Daoy (cell line): ENCODE results near the gene ZNF831. TPM values are rescaled to one million over a fixed set of nuclear protein-coding genes. Genes with fewer than 3 reads are reported as not detected.

Source experiments
- DNase-seq: peaks from one replicate; pipeline ENCODE4 v3.0.0-alpha.2; 2015; ENCODE audit warnings: low read depth
- total RNA-seq: library from RNA; depleted of rRNA; stranded (reverse); fragments of >200 nt; shearing (Covaris generic); gene quantifications from 2 replicates; pipeline ENCODE4 v1.2.3, GENCODE V29; 2014

ZNF831 gene
- total RNA-seq, 1 experiment from 2014 or later, result not detected

DNA sequence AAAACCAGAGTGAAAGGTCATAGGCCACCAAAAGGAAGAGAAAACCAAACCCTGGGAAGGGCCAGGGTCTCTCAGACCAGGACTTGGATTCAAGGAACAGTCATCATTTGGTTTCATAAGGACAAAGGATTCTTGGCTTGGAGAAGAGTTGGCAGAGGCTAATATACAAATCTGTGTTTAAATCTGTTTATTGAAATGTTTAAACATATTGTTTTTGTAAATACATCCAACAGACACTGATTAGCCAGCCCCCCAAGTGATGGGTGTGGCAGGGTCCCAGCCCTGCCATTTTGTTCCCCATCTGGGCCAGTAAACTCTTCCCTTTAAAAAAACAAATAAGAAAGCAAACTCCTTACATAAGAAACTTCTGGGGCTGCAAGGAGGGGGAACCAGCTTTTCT, 6.1 kb upstream of the ZNF831 start:
- no peak for DNase-seq

DNA sequence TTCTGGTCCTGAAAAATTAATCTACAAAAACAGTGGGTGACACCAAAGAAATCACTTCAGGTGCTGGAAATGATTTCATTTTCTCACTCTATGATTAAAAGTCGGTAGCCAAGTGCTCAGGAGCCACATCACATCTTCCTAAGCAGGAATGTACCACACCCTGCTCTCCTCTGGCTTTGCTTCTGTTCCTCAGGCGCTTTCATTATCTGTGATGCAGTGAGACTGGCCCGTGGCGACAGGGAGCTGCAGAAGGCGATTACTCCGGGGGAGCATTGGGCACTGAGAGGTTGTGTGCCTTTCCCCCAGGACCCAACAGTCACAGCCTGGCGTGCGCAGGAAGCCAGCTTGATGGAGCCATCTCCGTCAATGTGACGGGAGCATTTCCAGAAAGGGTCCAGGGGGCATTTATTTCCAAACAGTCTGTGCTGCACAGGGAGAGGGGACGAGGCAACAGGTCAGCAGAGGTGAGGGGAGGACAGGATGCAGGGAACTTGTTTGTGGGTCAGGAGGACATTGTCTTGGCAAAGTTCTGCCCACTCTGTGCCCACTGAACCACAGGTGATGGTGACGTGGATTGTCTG, 5.6 kb upstream of the ZNF831 start:
- DNase-seq, result no peak

DNA sequence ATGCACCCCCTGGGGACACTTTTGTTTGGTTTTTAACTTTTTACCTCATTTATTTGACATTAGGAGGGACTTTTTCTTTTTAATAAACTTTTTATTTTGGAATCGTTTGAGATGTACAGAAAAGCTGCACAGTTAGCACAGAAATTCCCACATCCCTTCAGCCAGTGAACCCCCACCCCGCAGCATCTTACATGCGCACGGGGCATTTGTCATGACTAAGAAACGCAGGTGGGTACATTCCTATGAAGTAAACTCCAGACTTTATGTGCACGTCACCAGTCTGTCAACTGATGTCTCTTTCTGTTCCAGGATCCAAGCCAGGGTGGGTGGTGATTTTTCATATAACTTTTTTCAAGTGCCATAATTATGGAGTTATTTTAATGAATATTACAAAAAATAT, 4.9 kb upstream of the ZNF831 start:
- DNase-seq, result no peak

DNA sequence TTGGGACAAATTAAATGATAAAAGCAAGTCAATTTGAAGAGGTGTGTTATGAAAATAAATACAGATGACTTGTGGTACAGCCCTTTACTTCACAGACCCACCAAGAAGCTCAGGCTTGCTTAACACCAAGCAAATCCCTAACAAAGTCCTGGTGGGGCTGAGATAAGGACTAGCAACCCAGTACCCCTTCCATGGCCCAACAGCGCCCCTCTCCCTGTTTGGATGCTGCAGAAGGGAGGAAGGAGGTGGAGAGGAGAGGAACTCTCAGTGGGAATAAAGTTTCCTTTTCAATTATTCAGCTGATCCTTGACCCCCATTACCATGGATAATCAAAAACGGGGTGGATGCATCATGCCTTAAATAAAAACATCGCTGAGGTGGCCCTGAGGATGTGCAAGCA, 4.5 kb upstream of the ZNF831 start:
- no peak for DNase-seq

DNA sequence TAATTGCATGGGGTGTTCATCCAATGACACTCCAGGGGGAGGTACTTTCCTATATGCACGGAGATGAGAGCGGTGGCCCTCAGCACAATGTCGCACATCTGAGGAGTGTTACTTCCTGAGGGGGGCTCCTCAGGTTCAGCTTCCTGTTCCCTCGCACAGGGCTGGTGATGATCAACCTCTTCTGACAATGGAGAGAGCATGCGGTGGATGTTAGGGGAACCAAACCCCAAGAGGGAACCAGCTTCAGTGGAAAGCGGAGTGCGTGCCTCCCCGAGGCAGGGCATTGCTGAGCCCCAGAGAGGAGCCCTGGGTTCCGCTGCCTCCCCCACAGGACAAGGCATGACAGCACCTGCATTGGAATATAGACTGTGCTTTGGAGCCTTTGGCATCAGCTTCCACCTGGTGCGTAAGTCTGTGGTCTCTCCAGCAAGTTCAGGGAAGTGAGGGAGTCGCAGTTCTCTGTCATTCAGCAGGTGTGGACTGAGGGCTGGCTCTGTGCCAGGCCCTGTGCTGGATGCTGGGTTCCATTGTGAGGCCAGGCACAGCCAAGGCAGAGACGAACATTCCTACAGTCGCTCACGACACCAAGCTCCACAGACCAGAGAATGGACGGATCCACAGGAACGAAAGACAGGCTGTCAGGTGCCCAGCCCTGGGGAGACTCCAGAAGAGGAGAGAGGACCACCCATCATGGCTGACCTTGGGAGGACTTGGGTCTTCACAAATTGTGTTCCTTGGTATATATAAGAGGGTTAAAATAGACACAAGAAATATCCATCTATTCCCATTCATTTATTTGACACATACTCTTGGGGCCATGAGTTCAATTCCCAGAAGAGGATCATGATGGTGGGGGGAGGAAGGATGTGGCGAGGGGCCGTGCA, 3.9 kb upstream of the ZNF831 start:
- no peak for DNase-seq

DNA sequence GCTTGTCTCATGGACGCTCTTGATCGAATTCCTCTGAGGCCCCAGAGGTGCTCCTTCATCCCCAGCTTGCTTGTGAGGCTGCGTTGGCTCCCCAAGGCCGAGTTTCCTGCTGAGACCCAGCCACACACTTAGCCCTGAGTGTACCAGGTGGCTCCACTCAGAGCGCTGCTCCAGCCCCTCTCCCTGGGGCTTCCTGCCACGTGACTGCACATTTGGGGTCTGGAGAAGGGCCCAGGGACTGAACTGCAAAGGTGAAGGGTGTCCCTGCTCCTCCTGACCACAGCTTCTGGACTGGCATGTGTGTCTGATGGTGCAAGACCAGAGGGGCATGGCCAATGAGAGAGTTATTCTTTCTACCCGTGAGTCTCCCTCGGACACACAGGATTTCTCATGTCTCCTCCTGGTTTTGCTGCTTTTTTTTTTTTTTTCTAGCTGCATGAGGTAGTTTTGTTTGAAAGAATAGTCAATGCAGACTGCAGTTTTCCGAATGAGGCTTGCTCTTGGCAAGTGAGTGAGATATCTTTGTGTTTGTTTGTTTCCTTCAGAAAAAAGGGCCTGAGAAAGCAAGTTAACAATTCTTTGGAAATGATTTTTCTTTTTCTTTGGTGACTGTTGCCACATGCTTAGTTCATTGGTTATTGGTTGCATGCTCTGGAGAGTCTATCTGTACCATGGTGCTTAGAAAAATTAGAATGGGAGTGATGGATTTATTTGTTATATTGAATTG, 3.1 kb upstream of the ZNF831 start:
- DNase-seq, result no peak

DNA sequence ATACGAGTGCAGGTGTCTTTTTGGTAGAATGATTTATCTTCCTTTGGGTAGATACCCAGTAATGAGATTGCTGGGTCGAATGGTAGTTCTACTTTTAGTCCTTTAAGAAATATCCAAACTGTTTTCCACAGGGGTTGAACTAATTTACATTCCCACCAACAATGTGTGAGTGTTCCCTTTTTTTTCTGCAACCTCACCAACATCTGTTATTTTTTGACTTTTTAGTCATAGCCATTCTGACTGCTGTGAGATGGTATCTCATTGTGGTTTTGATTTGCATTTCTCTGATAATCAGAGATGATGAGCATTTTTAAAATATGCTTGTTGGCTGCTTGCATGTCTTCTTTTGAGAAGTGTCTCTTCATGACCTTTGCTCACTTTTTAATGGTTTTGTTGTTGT, 1.9 kb upstream of the ZNF831 start:
- no peak for DNase-seq

DNA sequence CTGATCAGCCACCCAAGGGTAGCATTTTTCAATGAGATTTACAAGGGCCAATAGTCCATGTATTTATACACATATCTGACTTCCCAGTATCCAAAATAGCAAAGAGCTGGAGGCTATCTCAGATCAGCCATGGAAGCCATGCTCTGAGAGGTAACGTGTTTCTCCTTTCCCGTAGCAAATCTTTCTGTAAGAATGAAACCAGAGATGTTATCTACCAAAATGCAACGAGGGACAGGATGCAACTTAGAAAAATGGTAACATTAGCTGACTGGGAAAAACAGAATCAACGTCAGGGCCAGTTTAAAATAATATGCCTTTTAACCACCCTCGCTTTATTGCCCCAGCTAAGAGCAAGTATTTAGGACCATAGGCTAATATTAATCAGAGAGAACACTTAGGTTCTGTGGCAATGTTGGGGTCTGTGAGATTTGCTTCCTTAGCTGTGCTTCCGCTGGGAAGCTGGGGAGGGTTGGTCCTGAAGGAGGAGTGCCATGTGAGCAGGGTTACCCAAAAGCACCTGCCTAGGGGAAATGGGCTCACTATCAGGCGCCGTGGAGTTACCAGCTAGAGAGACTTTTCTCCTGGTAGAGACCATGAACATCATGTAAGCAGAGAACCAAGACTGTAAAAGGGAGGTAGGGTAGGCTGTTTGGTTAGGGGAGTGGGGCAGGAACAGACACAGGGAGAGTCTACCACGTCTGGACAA, 1.2 kb downstream of the ZNF831 start:
- no peak for DNase-seq

DNA sequence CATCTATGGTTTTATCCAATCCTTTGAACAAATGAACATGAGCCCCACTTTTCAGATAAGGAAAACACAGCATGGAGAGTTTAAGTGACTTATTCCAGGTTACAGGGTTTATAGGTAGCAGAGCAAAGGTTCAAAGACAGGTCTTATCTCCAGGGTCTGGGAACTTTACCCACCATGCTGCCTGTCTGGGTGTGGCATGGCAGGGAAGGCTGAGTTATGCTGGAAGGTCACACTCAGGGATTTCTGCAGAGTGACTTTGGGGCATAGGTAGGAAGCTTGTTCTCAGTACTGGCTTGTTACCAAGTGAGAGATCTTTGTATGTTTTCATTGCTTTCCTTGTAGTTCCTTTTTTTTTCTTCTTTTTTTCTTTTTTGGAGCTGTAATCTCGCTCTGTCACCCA, 1.8 kb downstream of the ZNF831 start:
- DNase-seq, result no peak

DNA sequence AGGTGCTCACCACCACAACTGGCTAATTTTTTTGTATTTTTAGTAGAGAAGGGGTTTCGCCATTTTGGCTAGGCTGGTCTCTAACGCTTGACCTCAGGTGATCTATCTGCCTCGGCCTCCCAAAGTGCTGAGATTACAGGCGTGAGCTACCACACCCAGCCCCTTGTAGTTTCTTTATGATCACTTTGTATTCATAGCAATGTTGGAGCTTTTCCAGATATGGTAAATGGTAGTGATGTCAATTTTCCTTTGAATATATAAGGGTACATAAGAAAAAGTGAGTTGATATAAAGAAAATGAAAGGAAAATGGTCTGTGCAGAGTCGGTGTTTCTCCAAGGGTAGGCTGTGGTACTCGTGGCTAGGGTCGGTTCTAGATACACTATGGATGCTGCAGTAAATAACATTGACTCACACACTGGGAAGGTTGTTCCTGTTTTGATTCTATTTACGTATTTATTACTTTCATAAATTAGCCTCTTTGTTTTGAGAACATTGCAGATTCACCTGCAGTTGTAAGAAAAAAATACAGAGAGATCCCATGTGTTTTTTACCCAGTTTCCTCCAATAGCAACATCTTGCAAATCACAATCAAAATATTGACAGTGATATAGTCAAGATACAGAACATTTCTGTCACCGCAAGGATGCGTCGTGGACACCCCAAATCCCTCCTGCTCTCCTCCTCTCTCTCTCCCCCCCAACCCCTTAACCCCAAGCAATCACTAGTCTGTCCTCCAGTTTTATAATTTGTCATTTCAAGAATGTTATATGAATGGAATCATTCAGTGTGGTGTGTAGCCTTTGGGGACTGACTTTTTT, 2.5 kb downstream of the ZNF831 start:
- DNase-seq, result no peak

DNA sequence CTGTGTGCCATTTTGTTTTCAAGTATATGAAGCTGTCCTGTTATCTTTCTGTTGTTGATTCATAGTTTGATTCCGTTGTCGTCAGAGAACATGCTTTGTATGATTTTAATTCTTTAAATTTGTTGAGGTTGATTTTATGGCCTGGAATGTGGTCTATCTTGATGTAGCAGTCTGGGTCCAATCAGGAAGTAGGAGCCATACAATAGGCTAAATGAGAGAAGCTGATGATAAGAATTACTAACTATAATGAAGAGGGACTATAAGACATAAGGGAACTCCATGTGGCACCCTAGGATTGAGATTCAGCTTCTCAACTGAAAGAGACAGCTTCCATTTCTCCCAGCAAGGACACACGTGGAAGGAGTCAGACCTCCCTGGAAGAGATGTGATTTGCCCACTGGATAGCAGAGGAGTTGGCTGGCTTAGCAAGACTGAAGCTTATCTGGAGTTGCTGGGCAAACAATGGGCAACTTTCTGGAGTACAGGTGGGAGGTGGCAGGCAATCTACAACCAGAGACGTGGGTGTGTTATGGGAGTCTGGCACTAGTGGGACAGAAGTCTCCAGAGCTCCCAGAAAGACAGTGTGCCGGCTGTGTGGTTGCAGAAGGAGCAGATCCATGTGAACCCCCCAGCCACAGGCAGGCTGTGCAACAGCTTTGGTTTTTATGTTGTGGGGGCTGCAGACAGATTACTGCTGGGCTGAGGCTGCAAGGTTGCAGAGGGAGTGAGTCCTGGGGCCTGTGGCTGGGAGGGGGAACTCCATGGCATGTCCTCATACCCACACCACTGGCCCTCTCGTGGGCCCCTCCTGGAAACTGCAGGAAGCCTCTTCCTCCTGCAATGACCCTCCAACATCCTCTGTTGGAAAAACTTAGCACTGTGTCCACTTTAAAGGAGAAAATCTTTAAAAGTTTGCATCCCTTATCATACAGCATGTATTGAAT, 7.1 kb downstream of the ZNF831 start:
- no peak for DNase-seq

DNA sequence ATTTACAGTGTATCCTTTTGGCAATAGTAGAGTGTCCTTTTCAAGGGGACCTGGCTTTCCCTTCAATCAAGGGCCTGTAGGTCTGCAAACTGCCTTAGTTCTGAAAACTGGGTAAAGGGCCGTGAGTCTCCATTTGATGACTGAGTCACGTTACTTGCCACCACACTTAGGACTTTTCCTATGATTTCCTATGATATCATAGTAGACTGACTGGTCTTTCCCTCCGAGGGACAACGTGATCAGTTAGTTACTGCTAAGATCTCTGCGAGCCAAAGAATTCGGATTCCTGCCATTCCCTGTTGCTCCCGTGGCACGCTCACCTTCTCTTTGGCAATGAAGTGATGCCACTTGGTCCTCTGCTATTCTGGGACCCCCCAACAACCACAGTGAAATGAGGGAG, 8.4 kb downstream of the ZNF831 start:
- no peak for DNase-seq

DNA sequence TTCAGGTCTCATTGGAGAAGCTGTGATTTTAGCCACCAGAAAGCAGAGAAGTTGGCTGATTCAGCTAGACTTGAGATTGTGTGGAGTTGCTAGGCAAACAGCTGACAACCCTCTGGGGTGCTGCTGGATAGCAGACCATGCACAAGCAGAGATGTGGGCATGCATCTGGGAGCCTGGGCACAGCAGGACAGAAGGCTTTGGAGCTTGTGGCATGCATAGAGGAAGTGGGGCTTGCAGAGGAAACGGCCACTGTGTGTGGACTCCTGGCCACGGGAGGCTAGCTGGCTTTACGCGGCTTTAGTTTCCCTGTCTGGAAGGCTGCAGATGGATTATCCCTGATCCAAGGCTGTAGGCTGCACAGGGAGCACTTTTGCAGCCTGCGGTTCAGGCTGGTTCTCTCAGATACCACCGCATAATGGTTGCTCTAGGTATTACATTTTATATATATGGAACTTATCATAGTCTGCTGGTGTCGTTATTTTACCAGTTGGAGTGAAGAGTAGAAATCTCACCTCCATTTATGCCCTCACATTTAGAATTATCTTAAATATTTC, 10.4 kb downstream of the ZNF831 start:
- DNase-seq, result no peak

DNA sequence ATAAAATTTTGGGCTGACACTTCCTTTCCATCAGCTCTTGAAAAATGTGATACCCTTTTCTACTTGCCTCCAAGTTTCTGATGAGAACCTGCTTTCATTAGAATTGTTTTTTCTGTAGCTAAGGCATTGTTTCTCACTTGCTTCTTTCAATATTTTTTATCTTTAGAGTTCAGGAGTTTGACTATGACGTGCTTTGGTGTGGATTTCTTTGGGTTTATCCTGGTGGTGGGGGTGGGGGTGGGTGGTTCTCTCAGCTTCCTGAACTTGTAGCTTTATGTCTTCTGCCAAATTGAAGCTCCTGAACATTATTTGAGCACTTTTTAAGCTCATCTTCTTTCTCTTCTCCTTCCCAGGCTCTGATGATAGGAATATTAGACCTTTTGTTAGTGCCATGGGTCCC, 11.4 kb downstream of the ZNF831 start:
- DNase-seq, result no peak

DNA sequence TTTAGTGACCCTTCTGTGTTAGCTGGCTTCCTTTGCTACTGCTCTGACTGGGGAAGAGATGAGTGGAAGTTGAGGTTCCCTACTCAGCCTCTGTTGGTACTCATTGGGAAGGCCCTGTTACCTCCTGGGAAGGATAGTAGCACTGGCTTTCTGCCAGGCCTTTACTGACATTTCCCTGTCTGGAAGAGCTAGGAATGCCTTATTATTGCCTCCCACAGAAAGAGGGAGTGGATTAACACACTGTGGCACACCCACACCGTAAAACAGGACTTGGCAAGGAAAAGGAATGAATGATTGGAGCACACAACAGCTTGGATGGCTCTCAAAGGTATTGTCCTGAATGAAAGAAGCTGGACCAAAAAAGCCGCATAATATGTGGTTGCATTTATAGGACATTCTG, 12.2 kb downstream of the ZNF831 start:
- no peak for DNase-seq

DNA sequence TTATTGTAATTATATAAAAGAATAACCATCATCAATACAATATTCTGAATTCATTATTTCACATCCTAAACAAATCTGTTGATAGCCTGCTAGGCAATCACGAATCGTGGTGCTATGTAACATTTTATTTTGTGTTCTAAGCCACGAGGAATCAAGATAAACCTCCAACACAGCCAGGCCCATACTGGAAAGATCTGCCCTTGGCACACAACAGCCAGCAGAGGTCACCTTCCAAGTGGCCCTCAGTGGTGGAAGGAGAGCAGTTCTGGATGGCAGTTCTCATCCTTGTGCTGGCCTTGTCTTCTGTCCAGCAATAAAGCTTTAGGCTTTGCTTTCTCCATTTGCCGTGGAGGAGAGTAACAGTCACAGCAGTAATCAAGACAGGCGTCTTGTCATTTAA, 13.2 kb downstream of the ZNF831 start:
- DNase-seq, result no peak

DNA sequence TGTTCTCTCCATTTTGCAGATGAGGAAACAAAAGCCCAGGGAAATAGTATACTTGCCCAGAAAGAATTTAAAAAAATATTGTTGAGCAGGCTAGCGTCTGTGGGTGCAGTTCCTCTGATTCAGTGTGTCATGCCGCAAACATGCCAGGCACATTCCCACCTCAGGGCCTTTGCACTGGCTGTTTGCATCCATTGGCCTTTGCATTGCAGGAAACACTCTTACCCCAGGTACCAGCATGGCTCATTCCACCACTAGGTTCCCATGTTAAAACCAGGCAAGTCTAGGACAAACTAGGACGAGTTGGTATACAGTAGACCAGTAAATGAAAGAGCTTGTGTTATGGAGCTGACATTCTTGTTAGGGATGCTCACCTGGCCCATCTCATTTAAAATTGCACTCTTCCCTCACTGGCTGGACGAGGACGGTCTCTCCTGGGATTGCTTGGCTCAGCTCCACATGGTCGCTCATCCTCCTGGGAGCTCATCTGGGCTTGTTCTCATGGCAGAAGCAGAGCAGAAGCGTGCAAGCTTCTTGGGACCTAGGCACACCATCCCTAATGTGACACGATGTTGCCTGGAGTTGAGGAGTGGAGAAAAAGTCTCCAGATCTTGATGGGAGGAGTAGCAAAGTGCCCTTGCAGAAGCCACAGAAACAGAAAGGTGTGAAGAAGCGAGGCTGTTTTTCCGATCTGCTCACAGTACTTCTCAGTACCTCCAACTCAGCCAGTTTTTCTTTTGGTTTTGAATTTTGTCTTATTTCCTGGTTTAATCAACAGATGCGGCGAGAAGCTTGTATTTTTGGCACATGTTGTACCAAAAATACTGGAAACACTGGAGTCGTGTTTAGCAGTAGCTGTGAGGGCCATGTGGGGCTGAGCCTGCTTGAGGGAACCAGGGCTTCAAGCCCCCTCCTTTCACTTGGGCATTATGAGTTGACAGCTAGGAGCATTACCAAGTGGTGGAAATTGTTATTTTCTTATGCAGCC, 13.9 kb downstream of the ZNF831 start:
- DNase-seq, result no peak

DNA sequence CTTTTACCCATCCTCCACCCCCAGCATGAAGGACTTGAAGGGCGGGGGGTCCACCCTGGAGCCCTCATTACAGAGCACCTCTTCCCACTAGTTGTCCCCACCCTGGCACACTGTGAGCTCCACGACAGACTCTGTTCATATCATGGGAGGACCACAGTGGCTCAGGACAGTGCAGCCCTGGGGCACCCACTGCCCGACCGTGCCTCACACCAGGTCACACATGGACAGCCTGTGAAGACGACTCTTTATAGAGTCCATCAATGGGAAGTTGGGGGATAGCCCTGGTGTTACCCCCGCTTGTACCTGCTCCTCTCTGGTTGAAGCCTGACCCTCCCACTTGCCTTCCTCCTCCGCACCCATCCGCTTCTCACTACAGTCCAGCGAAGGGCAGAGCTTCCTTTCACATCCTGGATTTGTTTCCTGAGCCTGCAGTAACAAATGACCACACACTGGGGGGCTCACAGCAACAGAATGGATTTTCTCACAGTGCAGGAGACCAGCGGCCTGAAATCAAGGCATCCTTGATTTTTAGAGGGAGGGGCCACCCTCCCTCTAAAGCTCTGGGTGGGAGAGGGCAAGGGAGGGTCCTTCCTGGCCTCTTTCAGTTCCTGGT, 15.5 kb downstream of the ZNF831 start:
- DNase-seq, result no peak
